HepG2 (cell line): ENCODE results near the gene HAUS2. TPM values are rescaled to one million over a fixed set of nuclear protein-coding genes. Genes with fewer than 3 reads are reported as not detected.

Experiments
- JUNB ChIP-seq: sonication (generic); formaldehyde crosslinking; IDR thresholded peaks from 2 replicates; pipeline ENCODE4 v1.8.0; 2022; ENCODE audit warnings: missing genetic modification reagents, mild to moderate bottlenecking, borderline replicate concordance
- SPEN ChIP-seq: sonication (generic); formaldehyde crosslinking; IDR thresholded peaks from 2 replicates; pipeline ENCODE4 v1.5.1; 2020; ENCODE audit warnings: low read depth, mild to moderate bottlenecking, missing genetic modification reagents
- TARDBP ChIP-seq: sonication (generic); formaldehyde crosslinking; IDR thresholded peaks from 2 replicates; pipeline ENCODE4 v1.8.0; 2022; ENCODE audit warnings: mild to moderate bottlenecking, missing genetic modification reagents
- TMF1 ChIP-seq: sonication (generic); formaldehyde crosslinking; IDR thresholded peaks from 2 replicates; pipeline ENCODE4 v1.8.1; 2022; ENCODE audit warnings: low read depth, missing genetic modification reagents
- ZNF136 ChIP-seq: sonication (generic); formaldehyde crosslinking; IDR thresholded peaks from 2 replicates; pipeline ENCODE4 v1.8.1; 2022; ENCODE audit warnings: low read depth, mild to moderate bottlenecking, moderate library complexity, missing genetic modification reagents
- ZNF431 ChIP-seq: sonication (generic); formaldehyde crosslinking; IDR thresholded peaks from 2 replicates; pipeline ENCODE4 v1.9.0; 2022; ENCODE audit warnings: missing genetic modification reagents, low read depth, mild to moderate bottlenecking, borderline replicate concordance
- ZNF441 ChIP-seq: sonication (generic); formaldehyde crosslinking; IDR thresholded peaks from 2 replicates; pipeline ENCODE4 v1.7.0; 2021; ENCODE audit warnings: missing genetic modification reagents, borderline replicate concordance
- ZNF501 ChIP-seq: sonication (generic); formaldehyde crosslinking; IDR thresholded peaks from 2 replicates; pipeline ENCODE4 v1.5.1; 2020; ENCODE audit warnings: mild to moderate bottlenecking, moderate library complexity, missing genetic modification reagents
- ZNF547 ChIP-seq: sonication (generic); formaldehyde crosslinking; IDR thresholded peaks from 2 replicates; pipeline ENCODE4 v1.5.1; 2020; ENCODE audit warnings: mild to moderate bottlenecking, missing genetic modification reagents
- ZNF550 ChIP-seq: sonication (generic); formaldehyde crosslinking; IDR thresholded peaks from 2 replicates; pipeline ENCODE4 v1.4.0; 2020; ENCODE audit warnings: mild to moderate bottlenecking, missing genetic modification reagents, borderline replicate concordance
- ZNF569 ChIP-seq: sonication (generic); formaldehyde crosslinking; IDR thresholded peaks from 2 replicates; pipeline ENCODE4 v1.5.0; 2020; ENCODE audit warnings: mild to moderate bottlenecking, missing genetic modification reagents, moderate library complexity, borderline replicate concordance
- polyA plus RNA-seq, 8 experiments: library from polyadenylated mRNA; depleted of rRNA in 3 of 8; stranded (reverse) in 7 of 8; unstranded in 1 of 8; fragments of >200 nt; fragmentation: Illumina TruSeq in 4 of 8; extraction: Trizol in 4 of 8; gene quantifications; 2 replicates each; pipeline versions ENCODE4 v1.2.1 to v1.2.3, GENCODE V29; 2011 to 2016; ENCODE audit warnings: low read depth in 4 of 8, missing spikeins in 1 of 8, mixed read lengths in 1 of 8; ENCODE audit not compliant: insufficient read depth in 1 of 8
- total RNA-seq, 5 experiments: library from RNA; depleted of rRNA; stranded (reverse); fragments of >200 nt; fragmentation: Illumina TruSeq; extraction: Trizol; gene quantifications; 2 replicates each; pipeline ENCODE4 v1.2.3, GENCODE V29; 2016; ENCODE audit warnings: low read depth in 1 of 5
- TF ChIP-seq, protein P1 (sequence below): sonication (generic); formaldehyde crosslinking; IDR thresholded peaks from 2 replicates; pipeline ENCODE4 v1.5.0; 2020; ENCODE audit warnings: mild to moderate bottlenecking, missing genetic modification reagents
- TF ChIP-seq, protein P2 (sequence below), 2 experiments: fragments of 450-650 bp in 1 of 2; sonication (generic) in 1 of 2; formaldehyde crosslinking; IDR thresholded peaks; 2 replicates each; pipeline versions ENCODE4 v1.5.0 to v1.8.0; 2020 to 2022; ENCODE audit warnings: mild to moderate bottlenecking in 1 of 2, missing genetic modification reagents in 1 of 2
- TF ChIP-seq, protein P3 (sequence below): sonication (generic); formaldehyde crosslinking; IDR thresholded peaks from 2 replicates; pipeline ENCODE4 v1.5.0; 2020; ENCODE audit warnings: missing genetic modification reagents
- TF ChIP-seq, protein P4 (sequence below): sonication (generic); formaldehyde crosslinking; conservative IDR thresholded peaks from 2 replicates; pipeline ENCODE4 v1.5.0; 2020; ENCODE audit warnings: missing genetic modification reagents
- TF ChIP-seq, protein P5 (sequence below): sonication (generic); formaldehyde crosslinking; IDR thresholded peaks from 2 replicates; pipeline ENCODE4 v1.4.0; 2020; ENCODE audit warnings: missing genetic modification reagents, borderline replicate concordance

The HAUS2 gene
- total and polyA plus RNA-seq, 2 of the 13 experiments (the other 11 are each of a cell fraction or from before 2014, with no cell fraction given): 11.6 to 32.9 TPM

DNA sequence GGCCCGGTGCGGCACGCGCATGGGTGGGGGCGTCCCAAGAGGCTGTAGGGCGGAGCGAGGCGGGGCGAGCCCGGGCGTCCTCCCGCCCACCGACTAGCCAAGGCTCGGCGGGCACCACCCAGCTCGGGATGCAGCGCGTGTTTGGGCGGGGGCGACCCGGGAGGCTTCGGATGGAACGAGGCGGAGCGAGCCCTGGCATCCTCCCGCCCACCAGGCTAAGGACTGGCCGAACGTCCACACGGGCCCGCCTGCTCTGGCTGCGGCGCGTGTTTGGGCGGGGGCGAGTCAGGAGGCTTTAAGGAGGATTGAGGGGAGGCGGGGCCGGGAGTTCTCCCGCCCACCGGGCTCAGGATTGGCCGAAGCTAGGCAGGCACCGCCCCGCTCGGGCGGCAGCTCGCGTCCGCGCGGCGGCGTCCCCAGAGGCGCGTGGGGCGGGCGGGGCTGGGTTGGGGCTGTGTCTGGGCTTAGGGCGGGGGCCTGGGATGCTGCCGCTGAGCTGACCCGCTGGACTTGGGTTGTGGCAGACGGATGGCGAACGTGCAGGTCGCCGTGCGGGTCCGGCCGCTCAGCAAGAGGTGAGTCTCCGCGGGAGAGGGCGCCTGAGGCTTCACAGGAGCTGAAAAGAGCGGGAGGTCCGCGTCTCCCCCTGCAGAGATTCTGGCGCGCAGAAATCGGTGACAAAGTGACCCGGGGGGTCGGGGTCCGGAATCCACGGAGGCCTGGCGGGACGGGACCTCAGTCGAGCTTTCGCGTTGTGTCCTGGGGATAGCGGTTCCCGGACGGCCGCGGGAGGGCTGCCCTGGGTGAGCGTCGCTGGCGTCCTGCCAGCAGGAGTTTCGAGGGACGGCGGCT is 26.8 kb downstream of the HAUS2 start, which contains the start of gene STARD9 (continued):
- TF ChIP-seq ZNF441: peak; percentile 46; the same call in 1 of the 2 replicates
- peak; percentile 85 for TF ChIP-seq ZNF501 (CRISPR knock-in tag)
- TF ChIP-seq, protein P1, sequence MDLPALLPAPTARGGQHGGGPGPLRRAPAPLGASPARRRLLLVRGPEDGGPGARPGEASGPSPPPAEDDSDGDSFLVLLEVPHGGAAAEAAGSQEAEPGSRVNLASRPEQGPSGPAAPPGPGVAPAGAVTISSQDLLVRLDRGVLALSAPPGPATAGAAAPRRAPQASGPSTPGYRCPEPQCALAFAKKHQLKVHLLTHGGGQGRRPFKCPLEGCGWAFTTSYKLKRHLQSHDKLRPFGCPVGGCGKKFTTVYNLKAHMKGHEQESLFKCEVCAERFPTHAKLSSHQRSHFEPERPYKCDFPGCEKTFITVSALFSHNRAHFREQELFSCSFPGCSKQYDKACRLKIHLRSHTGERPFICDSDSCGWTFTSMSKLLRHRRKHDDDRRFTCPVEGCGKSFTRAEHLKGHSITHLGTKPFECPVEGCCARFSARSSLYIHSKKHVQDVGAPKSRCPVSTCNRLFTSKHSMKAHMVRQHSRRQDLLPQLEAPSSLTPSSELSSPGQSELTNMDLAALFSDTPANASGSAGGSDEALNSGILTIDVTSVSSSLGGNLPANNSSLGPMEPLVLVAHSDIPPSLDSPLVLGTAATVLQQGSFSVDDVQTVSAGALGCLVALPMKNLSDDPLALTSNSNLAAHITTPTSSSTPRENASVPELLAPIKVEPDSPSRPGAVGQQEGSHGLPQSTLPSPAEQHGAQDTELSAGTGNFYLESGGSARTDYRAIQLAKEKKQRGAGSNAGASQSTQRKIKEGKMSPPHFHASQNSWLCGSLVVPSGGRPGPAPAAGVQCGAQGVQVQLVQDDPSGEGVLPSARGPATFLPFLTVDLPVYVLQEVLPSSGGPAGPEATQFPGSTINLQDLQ (CRISPR knock-in tag): no peak
- TF ChIP-seq, protein P2, sequence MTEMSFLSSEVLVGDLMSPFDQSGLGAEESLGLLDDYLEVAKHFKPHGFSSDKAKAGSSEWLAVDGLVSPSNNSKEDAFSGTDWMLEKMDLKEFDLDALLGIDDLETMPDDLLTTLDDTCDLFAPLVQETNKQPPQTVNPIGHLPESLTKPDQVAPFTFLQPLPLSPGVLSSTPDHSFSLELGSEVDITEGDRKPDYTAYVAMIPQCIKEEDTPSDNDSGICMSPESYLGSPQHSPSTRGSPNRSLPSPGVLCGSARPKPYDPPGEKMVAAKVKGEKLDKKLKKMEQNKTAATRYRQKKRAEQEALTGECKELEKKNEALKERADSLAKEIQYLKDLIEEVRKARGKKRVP (CRISPR knock-in tag; IDR thresholded peaks at IDR 0.05): no peak
- no peak for TF ChIP-seq TMF1
- TF ChIP-seq, protein P3, sequence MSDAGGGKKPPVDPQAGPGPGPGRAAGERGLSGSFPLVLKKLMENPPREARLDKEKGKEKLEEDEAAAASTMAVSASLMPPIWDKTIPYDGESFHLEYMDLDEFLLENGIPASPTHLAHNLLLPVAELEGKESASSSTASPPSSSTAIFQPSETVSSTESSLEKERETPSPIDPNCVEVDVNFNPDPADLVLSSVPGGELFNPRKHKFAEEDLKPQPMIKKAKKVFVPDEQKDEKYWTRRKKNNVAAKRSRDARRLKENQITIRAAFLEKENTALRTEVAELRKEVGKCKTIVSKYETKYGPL (CRISPR knock-in tag): no peak
- TF ChIP-seq ZNF569 (CRISPR knock-in tag): 0 out of 2 replicates have a peak, but pooled peaks have one; percentile 51
- peak; percentile 9; the same call in 1 of the 2 replicates for TF ChIP-seq ZNF431
- TF ChIP-seq, protein P4, sequence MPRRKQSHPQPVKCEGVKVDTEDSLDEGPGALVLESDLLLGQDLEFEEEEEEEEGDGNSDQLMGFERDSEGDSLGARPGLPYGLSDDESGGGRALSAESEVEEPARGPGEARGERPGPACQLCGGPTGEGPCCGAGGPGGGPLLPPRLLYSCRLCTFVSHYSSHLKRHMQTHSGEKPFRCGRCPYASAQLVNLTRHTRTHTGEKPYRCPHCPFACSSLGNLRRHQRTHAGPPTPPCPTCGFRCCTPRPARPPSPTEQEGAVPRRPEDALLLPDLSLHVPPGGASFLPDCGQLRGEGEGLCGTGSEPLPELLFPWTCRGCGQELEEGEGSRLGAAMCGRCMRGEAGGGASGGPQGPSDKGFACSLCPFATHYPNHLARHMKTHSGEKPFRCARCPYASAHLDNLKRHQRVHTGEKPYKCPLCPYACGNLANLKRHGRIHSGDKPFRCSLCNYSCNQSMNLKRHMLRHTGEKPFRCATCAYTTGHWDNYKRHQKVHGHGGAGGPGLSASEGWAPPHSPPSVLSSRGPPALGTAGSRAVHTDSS (CRISPR knock-in tag): no peak
- TF ChIP-seq JUNB: no peak
- peak; percentile 89 for TF ChIP-seq SPEN (CRISPR knock-in tag)
- TF ChIP-seq ZNF550 (CRISPR knock-in tag): 0 out of 2 replicates have a peak, but pooled peaks have one; percentile 43
- no peak for TF ChIP-seq ZNF136
- peak; percentile 67; the same call in 1 of the 2 replicates for TF ChIP-seq TARDBP (CRISPR knock-in tag)
- TF ChIP-seq, protein P5, sequence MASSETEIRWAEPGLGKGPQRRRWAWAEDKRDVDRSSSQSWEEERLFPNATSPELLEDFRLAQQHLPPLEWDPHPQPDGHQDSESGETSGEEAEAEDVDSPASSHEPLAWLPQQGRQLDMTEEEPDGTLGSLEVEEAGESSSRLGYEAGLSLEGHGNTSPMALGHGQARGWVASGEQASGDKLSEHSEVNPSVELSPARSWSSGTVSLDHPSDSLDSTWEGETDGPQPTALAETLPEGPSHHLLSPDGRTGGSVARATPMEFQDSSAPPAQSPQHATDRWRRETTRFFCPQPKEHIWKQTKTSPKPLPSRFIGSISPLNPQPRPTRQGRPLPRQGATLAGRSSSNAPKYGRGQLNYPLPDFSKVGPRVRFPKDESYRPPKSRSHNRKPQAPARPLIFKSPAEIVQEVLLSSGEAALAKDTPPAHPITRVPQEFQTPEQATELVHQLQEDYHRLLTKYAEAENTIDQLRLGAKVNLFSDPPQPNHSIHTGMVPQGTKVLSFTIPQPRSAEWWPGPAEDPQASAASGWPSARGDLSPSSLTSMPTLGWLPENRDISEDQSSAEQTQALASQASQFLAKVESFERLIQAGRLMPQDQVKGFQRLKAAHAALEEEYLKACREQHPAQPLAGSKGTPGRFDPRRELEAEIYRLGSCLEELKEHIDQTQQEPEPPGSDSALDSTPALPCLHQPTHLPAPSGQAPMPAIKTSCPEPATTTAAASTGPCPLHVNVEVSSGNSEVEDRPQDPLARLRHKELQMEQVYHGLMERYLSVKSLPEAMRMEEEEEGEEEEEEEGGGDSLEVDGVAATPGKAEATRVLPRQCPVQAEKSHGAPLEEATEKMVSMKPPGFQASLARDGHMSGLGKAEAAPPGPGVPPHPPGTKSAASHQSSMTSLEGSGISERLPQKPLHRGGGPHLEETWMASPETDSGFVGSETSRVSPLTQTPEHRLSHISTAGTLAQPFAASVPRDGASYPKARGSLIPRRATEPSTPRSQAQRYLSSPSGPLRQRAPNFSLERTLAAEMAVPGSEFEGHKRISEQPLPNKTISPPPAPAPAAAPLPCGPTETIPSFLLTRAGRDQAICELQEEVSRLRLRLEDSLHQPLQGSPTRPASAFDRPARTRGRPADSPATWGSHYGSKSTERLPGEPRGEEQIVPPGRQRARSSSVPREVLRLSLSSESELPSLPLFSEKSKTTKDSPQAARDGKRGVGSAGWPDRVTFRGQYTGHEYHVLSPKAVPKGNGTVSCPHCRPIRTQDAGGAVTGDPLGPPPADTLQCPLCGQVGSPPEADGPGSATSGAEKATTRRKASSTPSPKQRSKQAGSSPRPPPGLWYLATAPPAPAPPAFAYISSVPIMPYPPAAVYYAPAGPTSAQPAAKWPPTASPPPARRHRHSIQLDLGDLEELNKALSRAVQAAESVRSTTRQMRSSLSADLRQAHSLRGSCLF (CRISPR knock-in tag): no peak
- no peak; the same call in 1 of the 2 replicates for TF ChIP-seq ZNF547
